PFSK-1 (cell line): ENCODE measurements around the gene RNF39.

Source experiments
- POLR2AphosphoS5 ChIP-seq: IDR thresholded peaks from 2 replicates; pipeline ENCODE4 v1.6.1; 2012; ENCODE audit warnings: low read depth, mild to moderate bottlenecking, control low read depth, low read length, moderate library complexity
- SIN3A ChIP-seq: IDR thresholded peaks from 2 replicates; pipeline ENCODE4 v1.6.1; 2012; ENCODE audit warnings: mild to moderate bottlenecking, low read length, moderate library complexity, borderline replicate concordance; ENCODE audit not compliant: insufficient read depth
- TAF1 ChIP-seq: IDR thresholded peaks from 2 replicates; pipeline ENCODE4 v1.6.1; 2012; ENCODE audit warnings: low read length, control low read depth, borderline replicate concordance; ENCODE audit not compliant: insufficient read depth
- TF ChIP-seq, protein P1 (sequence below), 2 experiments: IDR thresholded peaks; 2 replicates each; pipeline versions ENCODE4 v1.6.1 to v1.8.0; 2011 to 2012; ENCODE audit warnings: low read depth in 2 of 2, low read length in 2 of 2, control low read depth in 1 of 2, inconsistent platforms in 1 of 2, mild to moderate bottlenecking in 1 of 2, moderate library complexity in 1 of 2; ENCODE audit not compliant: insufficient read depth in 1 of 2

DNA sequence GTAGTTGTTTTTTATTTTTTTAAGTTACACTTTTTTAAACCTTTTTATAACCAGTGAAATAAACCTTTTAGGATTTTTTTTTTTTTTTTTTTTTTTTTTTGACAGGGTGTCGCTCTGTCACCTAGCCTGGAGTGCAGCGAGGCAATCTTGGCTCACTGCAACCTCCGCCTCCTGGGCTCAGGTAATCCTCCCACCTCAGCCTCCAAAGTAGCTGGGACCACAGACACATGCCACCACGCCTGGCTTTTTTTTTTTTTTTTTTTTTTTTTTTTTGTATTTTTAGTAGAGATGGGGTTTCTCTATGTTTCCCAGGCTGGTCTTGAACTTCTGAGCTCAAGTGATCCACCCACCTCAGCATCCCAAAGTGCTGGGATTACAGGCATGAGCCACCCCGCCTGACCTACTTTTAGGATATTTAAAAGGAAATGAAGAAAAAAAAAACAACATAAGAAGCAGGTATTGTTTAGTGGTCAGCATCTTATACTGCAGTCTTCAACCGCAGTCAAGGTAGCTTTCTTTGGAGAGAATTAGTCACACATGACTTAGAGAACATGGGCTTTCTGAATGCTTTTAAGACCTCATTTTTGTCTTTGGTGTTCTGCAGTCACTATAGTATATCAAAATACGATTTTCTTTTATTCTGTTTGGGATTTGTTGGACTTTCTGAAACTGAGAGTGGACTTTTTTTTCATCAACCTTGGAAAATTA lies 12.9 kb downstream of the RNF39 start:
- TF ChIP-seq POLR2AphosphoS5, result no peak
- TF ChIP-seq TAF1, result no peak
- TF ChIP-seq SIN3A, result no peak
- TF ChIP-seq, protein P1, sequence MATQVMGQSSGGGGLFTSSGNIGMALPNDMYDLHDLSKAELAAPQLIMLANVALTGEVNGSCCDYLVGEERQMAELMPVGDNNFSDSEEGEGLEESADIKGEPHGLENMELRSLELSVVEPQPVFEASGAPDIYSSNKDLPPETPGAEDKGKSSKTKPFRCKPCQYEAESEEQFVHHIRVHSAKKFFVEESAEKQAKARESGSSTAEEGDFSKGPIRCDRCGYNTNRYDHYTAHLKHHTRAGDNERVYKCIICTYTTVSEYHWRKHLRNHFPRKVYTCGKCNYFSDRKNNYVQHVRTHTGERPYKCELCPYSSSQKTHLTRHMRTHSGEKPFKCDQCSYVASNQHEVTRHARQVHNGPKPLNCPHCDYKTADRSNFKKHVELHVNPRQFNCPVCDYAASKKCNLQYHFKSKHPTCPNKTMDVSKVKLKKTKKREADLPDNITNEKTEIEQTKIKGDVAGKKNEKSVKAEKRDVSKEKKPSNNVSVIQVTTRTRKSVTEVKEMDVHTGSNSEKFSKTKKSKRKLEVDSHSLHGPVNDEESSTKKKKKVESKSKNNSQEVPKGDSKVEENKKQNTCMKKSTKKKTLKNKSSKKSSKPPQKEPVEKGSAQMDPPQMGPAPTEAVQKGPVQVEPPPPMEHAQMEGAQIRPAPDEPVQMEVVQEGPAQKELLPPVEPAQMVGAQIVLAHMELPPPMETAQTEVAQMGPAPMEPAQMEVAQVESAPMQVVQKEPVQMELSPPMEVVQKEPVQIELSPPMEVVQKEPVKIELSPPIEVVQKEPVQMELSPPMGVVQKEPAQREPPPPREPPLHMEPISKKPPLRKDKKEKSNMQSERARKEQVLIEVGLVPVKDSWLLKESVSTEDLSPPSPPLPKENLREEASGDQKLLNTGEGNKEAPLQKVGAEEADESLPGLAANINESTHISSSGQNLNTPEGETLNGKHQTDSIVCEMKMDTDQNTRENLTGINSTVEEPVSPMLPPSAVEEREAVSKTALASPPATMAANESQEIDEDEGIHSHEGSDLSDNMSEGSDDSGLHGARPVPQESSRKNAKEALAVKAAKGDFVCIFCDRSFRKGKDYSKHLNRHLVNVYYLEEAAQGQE (IDR thresholded peaks at IDR 0.05; ENCODE audit: insufficient read depth in 1 of 2, low read depth in 2 of 2, low read length in 2 of 2), result no peak
